NB4 (cell line): ENCODE data around the gene PLCH2.

Experiments used
- MYC ChIP-seq: IDR thresholded peaks from 2 replicates; pipeline ENCODE4 v1.6.1; 2011; ENCODE audit warnings: low read depth, low read length
- POLR2A ChIP-seq: IDR thresholded peaks from 2 replicates; pipeline ENCODE4 v1.6.1; 2011; ENCODE audit warnings: mild to moderate bottlenecking; ENCODE audit not compliant: insufficient read length; ENCODE audit errors: extremely low read depth
- TF ChIP-seq, protein P1 (sequence below): IDR thresholded peaks from one replicate; pipeline ENCODE4 v1.5.1; 2012; ENCODE audit warnings: low read depth, low read length
- TF ChIP-seq, protein P2 (sequence below): IDR thresholded peaks from 2 replicates; pipeline ENCODE4 v1.6.1; 2011; ENCODE audit warnings: low read depth, low read length

DNA sequence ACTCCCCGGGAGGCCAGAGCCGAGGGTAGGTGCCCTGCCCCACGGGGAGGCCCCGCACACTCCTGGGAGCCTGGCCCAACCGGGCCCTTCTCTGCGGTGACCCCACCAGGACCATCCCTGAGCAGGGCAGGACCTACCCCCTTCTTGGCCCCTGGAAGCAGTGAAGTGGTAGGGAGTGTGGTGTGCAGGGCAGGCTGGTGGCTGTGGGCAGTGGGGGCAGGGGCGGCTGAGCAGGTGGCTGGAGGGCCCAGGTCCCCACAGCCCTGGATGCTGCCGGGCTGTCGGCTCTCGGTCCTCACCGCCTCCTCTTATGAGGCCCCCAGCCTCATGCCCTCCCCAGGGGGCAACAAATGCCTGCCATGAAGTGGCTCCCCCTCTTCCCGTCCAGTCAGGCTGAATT lies 19.5 kb downstream of the PLCH2 start:
- TF ChIP-seq, protein P1, sequence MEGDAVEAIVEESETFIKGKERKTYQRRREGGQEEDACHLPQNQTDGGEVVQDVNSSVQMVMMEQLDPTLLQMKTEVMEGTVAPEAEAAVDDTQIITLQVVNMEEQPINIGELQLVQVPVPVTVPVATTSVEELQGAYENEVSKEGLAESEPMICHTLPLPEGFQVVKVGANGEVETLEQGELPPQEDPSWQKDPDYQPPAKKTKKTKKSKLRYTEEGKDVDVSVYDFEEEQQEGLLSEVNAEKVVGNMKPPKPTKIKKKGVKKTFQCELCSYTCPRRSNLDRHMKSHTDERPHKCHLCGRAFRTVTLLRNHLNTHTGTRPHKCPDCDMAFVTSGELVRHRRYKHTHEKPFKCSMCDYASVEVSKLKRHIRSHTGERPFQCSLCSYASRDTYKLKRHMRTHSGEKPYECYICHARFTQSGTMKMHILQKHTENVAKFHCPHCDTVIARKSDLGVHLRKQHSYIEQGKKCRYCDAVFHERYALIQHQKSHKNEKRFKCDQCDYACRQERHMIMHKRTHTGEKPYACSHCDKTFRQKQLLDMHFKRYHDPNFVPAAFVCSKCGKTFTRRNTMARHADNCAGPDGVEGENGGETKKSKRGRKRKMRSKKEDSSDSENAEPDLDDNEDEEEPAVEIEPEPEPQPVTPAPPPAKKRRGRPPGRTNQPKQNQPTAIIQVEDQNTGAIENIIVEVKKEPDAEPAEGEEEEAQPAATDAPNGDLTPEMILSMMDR, result no peak
- TF ChIP-seq POLR2A (no peak), MYC (no peak)
- TF ChIP-seq, protein P2, sequence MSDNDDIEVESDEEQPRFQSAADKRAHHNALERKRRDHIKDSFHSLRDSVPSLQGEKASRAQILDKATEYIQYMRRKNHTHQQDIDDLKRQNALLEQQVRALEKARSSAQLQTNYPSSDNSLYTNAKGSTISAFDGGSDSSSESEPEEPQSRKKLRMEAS, result no peak
